ENCODE measurements around the gene HOXC12. TPM values are rescaled to one million over a fixed set of nuclear protein-coding genes. Genes with fewer than 3 reads are reported as not detected.

HOXC12 gene
- total and polyA plus RNA-seq, 2 donors (not counting 1 experiment from before 2014, with no cell fraction given), result not detected

- Histone ChIP-seq H3K79me2 (ENCODE audit: control insufficient read depth, insufficient read depth, low read length) (no peaks in the 10 kb centered on the region), H3K27me3 (replicated peaks in 1 of 4; ENCODE audit: control extremely low read depth in 1 of 4, control insufficient read depth in 3 of 4, insufficient read depth in 4 of 4, low read length in 3 of 4) (peaks cover 0 to 99% (median 89%) of the 10 kb centered on the region in 4 experiments), H3K4me3 (ENCODE audit: control extremely low read depth in 1 of 5, extremely low read depth in 1 of 5, insufficient read depth in 1 of 5, low read depth in 2 of 5, low read length in 4 of 5) (no peak overlapping the region), H3K4me2 (replicated peaks; ENCODE audit: low read depth, low read length, poor library complexity, severe bottlenecking) (no peak overlapping the region), H3K27ac (ENCODE audit: low read length in 2 of 2) (no peak overlapping the region), H3K36me3 (replicated peaks in 1 of 2; ENCODE audit: control extremely low read depth in 1 of 2, control insufficient read depth in 1 of 2, extremely low read depth in 1 of 2, insufficient read depth in 2 of 2, low read length in 1 of 2) (no peaks in the 10 kb centered on the region), H3K9ac (ENCODE audit: low read length) (no peak overlapping the region), H2AFZ (ENCODE audit: insufficient read depth, low read depth, low read length, poor library complexity, severe bottlenecking) (no peak overlapping the region), H3K4me1 (ENCODE audit: control insufficient read depth in 2 of 2, insufficient read depth in 2 of 2, low read length in 2 of 2) (peaks cover 36 to 67% of the 10 kb centered on the region in 2 donors), H4K20me1 (ENCODE audit: control insufficient read depth, insufficient read depth, low read length, poor library complexity, severe bottlenecking) (no peaks in the 10 kb centered on the region), H3K9me3 (ENCODE audit: control extremely low read depth in 1 of 3, control insufficient read depth in 2 of 3, insufficient read depth in 1 of 3, low read length in 2 of 3) (peaks cover 0 to 68% (median 0%) of the 10 kb centered on the region in 3 donors)
- no peak overlapping the region for H3K27ac Mint-ChIP-seq
- DNase-seq, result no peak
- peaks cover 92% of the 10 kb centered on the region for H3K27me3 Mint-ChIP-seq
- ChIA-PET POLR2A (no interaction called here), CTCF (interaction anchor here (0.9 kb wide), 1 partner anchor 197 kb away, joined by 3 read pairs; no protein-coding TSS in a partner anchor)
- TF ChIP-seq CTCF (IDR thresholded peaks at IDR 0.05), result no peak
- TF ChIP-seq EZH2 (IDR thresholded peaks at IDR 0.05; ENCODE audit: borderline replicate concordance, insufficient read depth, low read depth, low read length, poor library complexity, severe bottlenecking), result no peak
- no peak for ATAC-seq (ENCODE audit: low read depth)
- 39% methylated on average over 7 of the region's 18 CpGs for WGBS (ENCODE audit: insufficient coverage)
- peaks cover 45% of the 10 kb centered on the region for H3K4me1 Mint-ChIP-seq
- peak overlapping the region; percentile 50 for H3K4me3 Mint-ChIP-seq
- intact Hi-C loops (cut with micrococcal nuclease), result no loop called here
- no peaks in the 10 kb centered on the region for H3K9me3 Mint-ChIP-seq (ENCODE audit: insufficient read depth)
Measured at GRCh38 chr12:53993162-53994008, 38.7 kb downstream of the HOXC12 start.

GRCh38 chr12:53994009-53994263 lies 39.2 kb downstream of the HOXC12 start:
- ChIA-PET CTCF (interaction anchor here (0.9 kb wide), 1 partner anchor 197 kb away, joined by 3 read pairs; no protein-coding TSS in a partner anchor), POLR2A (no interaction called here)
- TF ChIP-seq CTCF (IDR thresholded peaks at IDR 0.05) (no peak), EZH2 (IDR thresholded peaks at IDR 0.05; ENCODE audit: borderline replicate concordance, insufficient read depth, low read depth, low read length, poor library complexity, severe bottlenecking) (no peak)
- no peaks in the 10 kb centered on the region for H4K20me1 ChIP-seq (ENCODE audit: control insufficient read depth, insufficient read depth, low read length, poor library complexity, severe bottlenecking)
- no peak overlapping the region for H2AFZ ChIP-seq (ENCODE audit: insufficient read depth, low read depth, low read length, poor library complexity, severe bottlenecking)
- no peak overlapping the region for H3K9ac ChIP-seq (ENCODE audit: low read length)
- H3K4me1 ChIP-seq (ENCODE audit: control insufficient read depth in 2 of 2, insufficient read depth in 2 of 2, low read length in 2 of 2), result peaks cover 33 to 69% of the 10 kb centered on the region in 2 donors
- peak overlapping the region; percentile 75 for H3K27ac Mint-ChIP-seq
- peaks cover 44% of the 10 kb centered on the region for H3K4me1 Mint-ChIP-seq
- H3K9me3 ChIP-seq (ENCODE audit: control extremely low read depth in 1 of 3, control insufficient read depth in 2 of 3, insufficient read depth in 1 of 3, low read length in 2 of 3), result peaks cover 0 to 66% (median 0%) of the 10 kb centered on the region in 3 donors
- H3K27me3 ChIP-seq (replicated peaks in 1 of 4; ENCODE audit: control extremely low read depth in 1 of 4, control insufficient read depth in 3 of 4, insufficient read depth in 4 of 4, low read length in 3 of 4), result peaks cover 0 to 99% (median 89%) of the 10 kb centered on the region in 4 experiments
- peaks cover 92% of the 10 kb centered on the region for H3K27me3 Mint-ChIP-seq
- H3K9me3 Mint-ChIP-seq (ENCODE audit: insufficient read depth), result no peaks in the 10 kb centered on the region
- H3K36me3 ChIP-seq (replicated peaks in 1 of 2; ENCODE audit: control extremely low read depth in 1 of 2, control insufficient read depth in 1 of 2, extremely low read depth in 1 of 2, insufficient read depth in 2 of 2, low read length in 1 of 2), result no peaks in the 10 kb centered on the region
- H3K4me3 ChIP-seq (ENCODE audit: control extremely low read depth in 1 of 5, extremely low read depth in 1 of 5, insufficient read depth in 1 of 5, low read depth in 2 of 5, low read length in 4 of 5), result no peak overlapping the region
- no peak overlapping the region for H3K27ac ChIP-seq (ENCODE audit: low read length in 2 of 2)
- ATAC-seq (ENCODE audit: low read depth) (no peak), DNase-seq (no peak)
- intact Hi-C loops (cut with micrococcal nuclease), result no loop called here
- H3K79me2 ChIP-seq (ENCODE audit: control insufficient read depth, insufficient read depth, low read length), result no peaks in the 10 kb centered on the region
- 8% methylated on average over 19 of the region's 19 CpGs for WGBS (ENCODE audit: insufficient coverage)
- peak overlapping the region; percentile 96 for H3K4me2 ChIP-seq (replicated peaks; ENCODE audit: low read depth, low read length, poor library complexity, severe bottlenecking)
- H3K4me3 Mint-ChIP-seq, result peak overlapping the region; percentile 50
